ENCODE measurements around the gene BPTF. TPM values are rescaled to one million over a fixed set of nuclear protein-coding genes. Genes with fewer than 3 reads are reported as not detected.

The BPTF gene
- total and polyA plus RNA-seq, 2 of the 13 experiments (the other 11 are each of a cell fraction or from before 2014, with no cell fraction given): 43.5 to 66.1 TPM

- TF ChIP-seq ZBTB42 (CRISPR knock-in tag; IDR thresholded peaks at IDR 0.05) (no peak), ZNF382 (CRISPR knock-in tag; IDR thresholded peaks at IDR 0.05; ENCODE audit: borderline replicate concordance) (no peak), ZSCAN22 (CRISPR knock-in tag; IDR thresholded peaks at IDR 0.05) (peak; percentile 83; the same call in 1 of the 2 replicates), ZNF598 (CRISPR knock-in tag; IDR thresholded peaks at IDR 0.05; ENCODE audit: borderline replicate concordance) (peak; percentile 52; the same call in 1 of the 2 replicates), CTCF (CRISPR knock-in tag; IDR thresholded peaks at IDR 0.05) (peak; percentile 26; the same call in 1 of the 2 replicates), RNF2 (conservative IDR thresholded peaks at IDR 0.05; ENCODE audit: low read depth) (no peak), HIC2 (CRISPR knock-in tag; IDR thresholded peaks at IDR 0.05; ENCODE audit: low read depth) (0 out of 2 replicates have a peak, but pooled peaks have one; percentile 18), PHF5A (CRISPR knock-in tag; IDR thresholded peaks at IDR 0.05; ENCODE audit: low read depth, unreplicated experiment) (no peak), NR2F1 (CRISPR knock-in tag; IDR thresholded peaks at IDR 0.05) (peak; percentile 78 to 82), ZZZ3 (CRISPR knock-in tag; IDR thresholded peaks at IDR 0.05; ENCODE audit: borderline replicate concordance) (no peak), XBP1 (CRISPR knock-in tag; IDR thresholded peaks at IDR 0.05) (no peak), ZNF703 (CRISPR knock-in tag; IDR thresholded peaks at IDR 0.05; ENCODE audit: borderline replicate concordance) (no peak), ARID2 (CRISPR knock-in tag; IDR thresholded peaks at IDR 0.05; ENCODE audit: borderline replicate concordance) (no peak), KLF6 (CRISPR knock-in tag; IDR thresholded peaks at IDR 0.05) (no peak), EEA1 (CRISPR knock-in tag; IDR thresholded peaks at IDR 0.05; ENCODE audit: borderline replicate concordance) (0 out of 2 replicates have a peak, but pooled peaks have one; percentile 27), MYPOP (CRISPR knock-in tag; IDR thresholded peaks at IDR 0.05) (peak; percentile 49; the same call in 1 of the 2 replicates), KDM5B (CRISPR knock-in tag; IDR thresholded peaks at IDR 0.05; ENCODE audit: borderline replicate concordance) (no peak), TP53 (CRISPR knock-in tag; conservative IDR thresholded peaks at IDR 0.05) (no peak), ZNF530 (CRISPR knock-in tag; IDR thresholded peaks at IDR 0.05; ENCODE audit: low read depth) (no peak), ZNF430 (CRISPR knock-in tag; IDR thresholded peaks at IDR 0.05) (no peak), ZNF614 (CRISPR knock-in tag; IDR thresholded peaks at IDR 0.05; ENCODE audit: borderline replicate concordance) (peak; percentile 97)
- TF ChIP-seq, protein P1, sequence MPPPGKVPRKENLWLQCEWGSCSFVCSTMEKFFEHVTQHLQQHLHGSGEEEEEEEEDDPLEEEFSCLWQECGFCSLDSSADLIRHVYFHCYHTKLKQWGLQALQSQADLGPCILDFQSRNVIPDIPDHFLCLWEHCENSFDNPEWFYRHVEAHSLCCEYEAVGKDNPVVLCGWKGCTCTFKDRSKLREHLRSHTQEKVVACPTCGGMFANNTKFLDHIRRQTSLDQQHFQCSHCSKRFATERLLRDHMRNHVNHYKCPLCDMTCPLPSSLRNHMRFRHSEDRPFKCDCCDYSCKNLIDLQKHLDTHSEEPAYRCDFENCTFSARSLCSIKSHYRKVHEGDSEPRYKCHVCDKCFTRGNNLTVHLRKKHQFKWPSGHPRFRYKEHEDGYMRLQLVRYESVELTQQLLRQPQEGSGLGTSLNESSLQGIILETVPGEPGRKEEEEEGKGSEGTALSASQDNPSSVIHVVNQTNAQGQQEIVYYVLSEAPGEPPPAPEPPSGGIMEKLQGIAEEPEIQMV (CRISPR knock-in tag; IDR thresholded peaks at IDR 0.05; ENCODE audit: low read depth): 0 out of 2 replicates have a peak, but pooled peaks have one; percentile 46
- TF ChIP-seq, protein P2, sequence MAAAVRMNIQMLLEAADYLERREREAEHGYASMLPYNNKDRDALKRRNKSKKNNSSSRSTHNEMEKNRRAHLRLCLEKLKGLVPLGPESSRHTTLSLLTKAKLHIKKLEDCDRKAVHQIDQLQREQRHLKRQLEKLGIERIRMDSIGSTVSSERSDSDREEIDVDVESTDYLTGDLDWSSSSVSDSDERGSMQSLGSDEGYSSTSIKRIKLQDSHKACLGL (CRISPR knock-in tag; IDR thresholded peaks at IDR 0.05): no peak
Observed at GRCh38 chr17:68029512-68030215, 204.4 kb downstream of the BPTF start (continued).

All from HepG2 (cell line).